Myocyte (in vitro differentiated cells): ENCODE results near the gene CARD9. TPM values are rescaled to one million over a fixed set of nuclear protein-coding genes. Genes with fewer than 3 reads are reported as not detected.

ENCODE experiments used
- DNase-seq: peaks from one replicate; pipeline ENCODE4 v3.0.0-alpha.2; 2012; ENCODE audit warnings: low read depth
- total RNA-seq: library from RNA; depleted of rRNA; stranded (reverse); fragments of >200 nt; gene quantifications from 2 replicates; pipeline ENCODE4 v1.2.3, GENCODE V29; 2014

The CARD9 gene
- total RNA-seq, 1 donor from 2014 or later = 0.91 TPM

DNA sequence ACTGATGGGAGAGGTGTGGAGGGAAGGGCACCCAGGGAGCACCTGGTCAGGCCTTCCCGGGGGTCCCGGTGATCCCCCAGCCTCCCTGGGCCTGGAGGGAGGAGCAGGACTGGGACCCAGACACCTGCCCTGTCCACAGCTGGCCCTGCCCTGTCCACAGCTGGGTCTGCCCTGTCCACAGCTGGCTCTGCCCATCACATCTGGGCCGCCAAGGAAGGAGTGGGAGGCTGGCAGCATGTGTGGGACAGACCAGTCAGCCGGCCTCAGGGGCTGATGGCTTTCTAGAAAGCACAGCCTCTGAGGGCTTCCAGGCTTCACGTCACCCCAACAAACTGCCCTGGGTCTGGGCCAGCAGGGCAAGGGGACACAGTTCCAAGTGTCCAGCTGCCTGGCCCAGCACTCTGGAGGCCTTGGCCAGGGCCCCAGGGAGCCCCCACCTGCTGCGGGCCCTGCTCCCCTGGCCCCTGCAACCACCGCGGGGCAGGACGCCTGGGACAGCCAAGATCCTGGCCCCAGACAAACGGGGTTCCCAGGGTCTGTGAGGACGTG is 22.1 kb downstream of the CARD9 start:
- peak; percentile 66 for DNase-seq

DNA sequence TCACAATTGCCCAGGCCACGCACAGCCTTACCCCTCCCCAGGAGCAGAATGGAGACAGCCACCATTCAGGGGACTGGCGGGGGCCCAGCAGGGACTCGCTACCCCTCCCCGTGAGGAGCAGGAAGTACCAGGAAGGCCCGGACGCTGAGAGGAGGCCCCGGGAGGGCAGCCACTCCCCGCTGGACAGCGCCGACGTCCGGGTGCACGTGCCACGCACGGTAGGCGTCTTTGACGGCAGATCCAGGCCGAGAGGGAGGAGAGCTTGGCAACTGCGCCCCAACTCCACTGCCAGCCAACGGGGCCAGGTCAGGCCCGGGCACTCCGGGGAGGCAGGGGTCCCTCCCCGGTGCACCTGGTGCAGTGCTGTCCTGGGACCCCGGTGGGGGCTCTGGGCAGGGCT is 23.9 kb downstream of the CARD9 start:
- no peak for DNase-seq

DNA sequence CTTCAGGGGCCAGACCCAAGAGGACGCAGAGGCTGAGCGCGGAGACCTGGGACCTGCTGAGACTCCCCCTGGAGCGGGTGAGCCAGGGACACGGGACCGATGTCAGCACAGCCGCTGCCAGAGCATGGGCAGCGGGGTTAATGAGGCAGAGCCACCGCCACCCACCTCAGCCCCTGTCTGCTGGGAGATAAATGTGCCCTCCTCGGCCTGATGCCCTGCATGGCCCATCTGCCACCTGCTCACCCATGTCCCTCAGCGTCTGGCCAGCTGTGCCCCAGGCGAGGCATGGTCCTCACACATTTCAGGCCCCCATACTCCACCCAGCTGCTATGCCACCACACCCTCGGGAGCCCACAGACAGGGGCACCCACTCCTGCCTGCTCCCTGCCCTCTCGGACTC is 24.8 kb downstream of the CARD9 start:
- DNase-seq = peak; percentile 75

DNA sequence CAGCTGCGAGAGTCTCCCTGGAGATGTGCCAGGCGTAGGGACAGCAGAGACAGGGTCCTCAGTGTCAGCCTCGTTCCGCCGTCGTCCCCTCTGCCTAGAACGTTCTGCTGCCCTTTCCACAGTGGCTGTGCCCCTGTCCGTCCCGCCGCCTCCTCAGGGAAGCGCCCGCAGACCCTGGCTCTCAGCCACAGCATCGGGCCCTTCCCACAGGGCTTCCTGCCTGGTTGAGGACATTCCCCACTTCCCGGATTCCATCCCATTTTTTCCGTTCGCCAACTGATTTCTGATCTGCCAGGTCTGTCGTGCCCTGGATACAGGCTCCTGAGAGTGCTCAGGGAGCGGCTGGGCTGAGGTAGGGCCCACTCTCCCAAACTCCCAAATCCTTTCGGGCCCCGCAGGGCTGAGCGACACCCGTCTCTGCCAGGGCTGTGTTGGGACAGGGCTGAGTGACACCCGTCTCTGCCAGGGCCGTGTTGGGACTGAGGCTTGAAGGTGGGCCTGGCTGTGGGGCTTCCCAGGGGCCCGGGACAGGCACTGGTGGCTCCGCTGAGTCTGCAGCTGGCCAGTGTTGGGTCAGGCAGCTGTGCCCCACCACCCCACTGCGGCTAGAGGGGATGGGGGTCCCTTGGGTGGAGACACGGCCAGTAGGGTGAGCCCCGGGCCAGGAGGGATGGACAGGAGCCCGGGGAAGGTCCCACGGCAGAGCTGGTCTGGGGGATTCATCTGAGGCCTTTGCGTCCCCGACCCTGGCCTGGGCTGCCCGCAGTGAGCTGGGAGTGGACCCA is 25.8 kb downstream of the CARD9 start:
- no peak for DNase-seq

DNA sequence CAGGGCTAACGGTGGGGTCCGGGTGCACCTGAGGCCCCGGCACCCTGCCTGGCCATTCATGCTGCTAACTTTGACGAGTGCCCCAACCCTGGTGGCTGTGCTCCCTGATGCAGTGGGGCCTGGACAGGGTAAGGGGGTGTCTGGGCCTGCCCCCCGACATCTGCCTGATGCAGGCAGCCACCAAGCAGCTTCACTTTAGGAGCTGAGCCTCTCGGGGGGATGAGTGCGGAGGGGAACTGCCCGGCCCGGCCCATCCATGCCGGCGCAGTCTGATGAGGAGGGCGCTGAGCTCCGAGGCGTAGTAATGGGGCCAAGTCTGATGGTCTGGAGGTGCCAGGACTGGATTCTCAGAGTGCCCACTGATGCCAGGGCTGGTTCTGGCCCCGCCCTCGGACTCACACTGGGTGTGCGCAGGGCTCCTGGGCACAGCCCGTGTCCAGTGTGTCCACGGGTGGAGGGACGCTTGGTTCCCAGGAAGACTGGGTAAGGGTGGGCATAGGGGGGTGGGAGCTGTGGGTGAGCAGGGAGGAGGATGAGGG is 26.5 kb downstream of the CARD9 start:
- no peak for DNase-seq

DNA sequence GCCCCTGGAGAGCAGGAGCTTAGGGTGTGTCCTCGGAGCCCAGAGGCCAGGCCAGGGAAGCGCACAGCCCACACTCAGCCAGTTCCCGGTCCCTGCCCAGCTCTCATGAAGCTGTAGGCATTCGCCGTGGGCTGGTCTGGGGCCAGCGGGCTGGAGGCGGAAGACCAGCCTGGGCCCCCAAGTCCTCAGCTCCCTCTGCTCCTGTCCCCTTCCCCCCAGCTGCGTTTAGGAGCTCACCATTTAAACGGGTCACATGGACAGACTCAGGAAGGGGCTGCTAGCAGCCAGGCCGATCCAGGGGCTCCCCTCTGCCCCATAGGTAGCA is 27.4 kb downstream of the CARD9 start:
- DNase-seq = no peak

DNA sequence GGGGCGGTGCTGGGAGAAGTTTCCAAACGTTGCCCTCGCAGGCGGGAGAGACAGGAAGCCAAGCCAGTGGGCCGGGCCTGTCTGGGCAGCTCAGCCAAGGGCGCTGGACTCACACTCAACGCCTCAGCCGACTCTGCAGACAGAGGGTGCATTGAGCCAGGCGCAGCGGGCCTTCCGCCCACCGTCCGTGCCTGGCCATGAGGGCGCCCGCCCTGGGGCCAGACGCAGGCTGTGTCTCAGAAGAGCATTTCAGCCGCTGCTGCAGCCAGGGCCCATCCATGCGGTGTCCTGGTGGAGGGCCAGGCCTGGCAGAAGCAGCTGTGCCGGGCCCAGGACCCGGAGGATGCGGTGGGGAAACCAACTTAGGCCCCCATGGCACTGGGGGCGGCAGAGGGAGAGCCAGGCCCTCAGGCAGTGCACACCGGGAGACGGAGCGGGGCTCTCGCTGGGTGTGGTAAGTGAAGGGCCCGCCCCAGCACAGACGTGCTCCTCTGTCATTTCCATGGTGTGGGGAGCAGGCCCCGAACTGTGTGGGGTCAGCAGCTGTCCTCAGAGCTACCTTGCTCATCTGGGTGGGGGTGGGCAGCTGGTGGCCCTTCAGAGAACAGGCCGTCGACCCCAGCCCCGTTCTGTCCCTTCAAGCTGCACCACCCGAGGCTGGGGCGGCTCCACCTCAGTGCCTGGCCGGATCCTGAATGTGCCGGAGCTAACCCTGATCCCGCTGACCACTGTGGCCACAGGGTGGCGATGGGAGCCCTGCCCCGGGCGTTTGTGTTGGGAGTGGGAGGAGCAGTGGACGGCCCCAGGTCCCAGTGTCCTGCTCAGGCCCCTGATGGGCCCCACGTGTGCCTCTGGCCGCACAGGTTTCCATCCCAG is 27.9 kb downstream of the CARD9 start:
- peak; percentile 58 for DNase-seq

DNA sequence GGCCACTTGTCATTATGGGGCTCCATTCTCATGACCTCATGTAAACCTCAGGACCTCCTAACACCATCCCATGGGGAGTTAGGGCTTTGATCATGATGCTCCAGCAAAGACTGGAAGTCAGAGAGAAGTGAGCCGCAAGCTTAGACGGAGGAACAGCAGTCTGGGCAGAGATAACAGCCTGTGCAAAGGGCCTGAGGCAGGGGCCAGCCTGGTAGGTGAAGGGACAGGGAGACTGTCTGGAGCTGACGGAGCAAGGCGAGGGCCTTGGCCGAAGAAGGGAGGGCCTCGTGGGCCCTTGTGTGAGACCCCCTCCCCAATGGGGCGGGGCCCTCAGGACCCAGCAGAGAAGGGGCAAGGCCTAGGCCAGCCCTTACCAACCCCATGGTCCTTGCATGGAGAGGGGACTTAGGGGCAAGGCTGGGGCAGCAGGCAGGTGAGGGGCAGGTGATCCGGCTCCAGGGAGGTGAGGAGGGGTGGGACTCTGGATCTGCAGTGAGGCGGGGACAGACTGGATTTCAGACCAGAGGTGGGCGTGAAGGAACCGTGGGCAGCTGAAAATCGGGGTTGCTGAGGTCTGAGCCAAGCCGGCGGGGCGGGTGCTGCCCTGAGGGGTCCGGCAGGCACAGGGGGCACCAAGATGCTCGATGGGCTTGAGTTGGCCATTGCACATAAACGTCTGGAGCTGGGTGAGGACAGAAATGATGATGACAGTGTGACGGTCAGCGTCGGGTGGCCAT is 28.8 kb downstream of the CARD9 start:
- DNase-seq = no peak

DNA sequence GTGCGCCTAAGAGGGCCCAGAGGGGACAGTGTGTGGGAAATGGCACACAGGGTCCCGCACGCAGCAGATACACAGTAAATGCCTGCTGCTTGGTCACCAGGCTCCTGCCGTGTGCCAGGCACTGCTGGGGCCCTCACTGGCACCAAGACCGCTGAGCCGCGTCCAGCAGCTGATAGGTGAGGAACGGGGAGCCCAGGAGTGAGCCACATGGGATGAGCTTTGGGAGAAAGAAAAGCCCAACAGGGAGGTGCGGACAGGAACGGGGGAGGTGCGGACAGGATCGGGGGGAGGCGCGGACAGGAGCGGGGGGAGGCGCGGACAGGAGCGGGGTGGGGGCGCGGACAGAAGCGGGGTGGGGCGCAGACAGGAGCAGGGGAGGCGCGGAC is 29.6 kb downstream of the CARD9 start:
- DNase-seq = no peak

DNA sequence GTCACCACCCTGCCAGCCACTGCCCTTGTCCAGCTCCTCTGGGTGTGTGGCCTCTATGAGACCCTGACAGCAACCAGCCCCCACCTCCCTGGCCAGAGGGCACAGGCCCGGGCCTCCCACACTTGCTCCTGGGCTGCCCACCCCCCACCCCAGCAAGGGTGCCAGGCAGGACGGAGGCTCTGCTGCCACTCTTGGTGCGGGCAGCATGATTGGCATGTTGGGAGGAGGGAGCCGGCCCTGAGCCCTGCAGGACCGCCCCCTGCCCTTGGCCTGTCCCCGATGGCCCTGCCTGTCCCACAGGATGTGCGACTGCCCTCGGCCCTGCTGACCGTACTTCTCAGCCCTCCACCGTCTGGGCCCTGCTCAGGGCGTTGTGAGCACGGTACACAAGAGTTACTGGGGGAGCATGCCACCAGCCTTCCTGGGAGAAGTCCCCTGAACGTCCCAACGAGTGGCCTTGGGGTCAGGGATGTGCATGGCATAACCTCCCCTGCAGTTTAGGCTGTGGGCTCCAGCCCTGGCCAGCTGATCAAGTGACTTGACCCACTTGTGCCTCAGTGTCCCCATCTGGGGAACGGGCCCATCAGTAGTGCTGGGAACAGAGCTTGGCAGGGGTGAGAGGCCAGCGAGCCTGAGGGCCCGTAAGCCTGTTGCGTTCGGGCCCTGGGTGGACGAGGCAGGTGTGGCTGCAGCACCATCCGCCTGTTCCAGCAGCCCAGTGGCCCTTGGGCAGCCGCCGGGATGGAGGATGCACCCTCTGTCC is 30.2 kb downstream of the CARD9 start:
- no peak for DNase-seq

DNA sequence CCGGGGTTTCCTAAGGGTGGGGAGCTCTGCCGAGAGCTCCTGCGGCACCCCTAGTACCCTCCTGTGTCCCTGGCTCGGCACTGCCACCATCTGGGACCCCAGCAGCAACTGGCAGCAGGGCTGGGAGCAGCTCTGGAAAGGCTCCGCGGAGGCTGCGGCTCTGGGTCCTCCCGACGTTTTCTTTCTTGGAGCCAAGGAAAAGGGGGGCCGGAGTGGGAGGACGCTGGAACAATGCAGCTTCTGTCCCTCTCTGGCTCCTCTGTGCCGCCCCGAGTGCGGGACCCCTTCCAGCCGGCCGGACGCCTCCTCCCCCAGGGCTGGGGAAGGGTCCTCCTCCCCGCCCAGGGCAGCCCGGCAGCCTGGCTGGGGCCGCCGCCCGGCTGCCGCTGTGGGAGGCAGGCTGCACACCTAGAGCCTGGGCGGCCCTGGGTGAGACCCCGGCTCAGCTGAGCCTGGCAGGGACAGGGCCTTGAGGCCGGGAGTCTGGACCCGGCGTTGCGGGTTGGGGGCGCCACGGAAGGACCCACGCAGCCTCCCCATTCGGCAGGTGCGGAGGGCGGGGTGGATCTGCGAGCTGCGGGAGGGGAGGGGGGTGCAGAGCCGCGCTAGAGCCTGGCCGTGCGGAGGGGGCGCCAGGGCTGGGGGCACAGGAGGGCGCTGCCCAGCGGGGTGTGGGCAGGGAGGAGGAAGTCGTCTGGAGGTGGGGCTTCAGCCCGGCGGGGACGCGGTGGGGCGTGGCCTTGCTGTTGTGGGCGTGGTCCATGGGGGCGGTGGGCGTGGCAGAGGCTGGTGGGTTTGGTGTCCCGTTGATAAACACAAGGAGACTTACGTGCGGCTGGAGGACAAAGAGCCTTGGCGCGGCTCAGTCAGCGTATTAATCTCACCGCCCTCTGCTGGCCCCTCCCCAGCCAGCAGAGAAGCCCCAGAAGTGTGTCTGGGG is 31.0 kb downstream of the CARD9 start:
- no peak for DNase-seq

DNA sequence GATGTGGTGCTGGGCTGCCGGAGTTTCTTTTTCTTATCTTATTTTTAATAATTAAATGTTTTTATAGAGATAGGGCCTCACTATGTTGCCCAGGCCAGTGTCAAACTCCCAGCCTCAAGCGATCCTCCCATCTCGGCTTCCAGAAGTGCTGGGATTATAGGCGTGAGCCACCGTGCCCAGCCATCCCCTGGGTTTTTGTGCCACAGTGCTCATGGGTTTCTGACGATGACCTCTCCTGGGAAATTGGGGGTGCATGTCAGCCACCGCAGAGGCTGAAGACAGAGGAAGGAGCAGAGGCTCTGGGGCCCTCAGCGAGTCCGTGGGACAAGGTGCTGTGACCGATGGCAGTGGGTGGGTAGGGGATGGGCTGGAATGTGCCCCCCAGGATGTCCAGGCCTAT is 31.7 kb downstream of the CARD9 start:
- no peak for DNase-seq

DNA sequence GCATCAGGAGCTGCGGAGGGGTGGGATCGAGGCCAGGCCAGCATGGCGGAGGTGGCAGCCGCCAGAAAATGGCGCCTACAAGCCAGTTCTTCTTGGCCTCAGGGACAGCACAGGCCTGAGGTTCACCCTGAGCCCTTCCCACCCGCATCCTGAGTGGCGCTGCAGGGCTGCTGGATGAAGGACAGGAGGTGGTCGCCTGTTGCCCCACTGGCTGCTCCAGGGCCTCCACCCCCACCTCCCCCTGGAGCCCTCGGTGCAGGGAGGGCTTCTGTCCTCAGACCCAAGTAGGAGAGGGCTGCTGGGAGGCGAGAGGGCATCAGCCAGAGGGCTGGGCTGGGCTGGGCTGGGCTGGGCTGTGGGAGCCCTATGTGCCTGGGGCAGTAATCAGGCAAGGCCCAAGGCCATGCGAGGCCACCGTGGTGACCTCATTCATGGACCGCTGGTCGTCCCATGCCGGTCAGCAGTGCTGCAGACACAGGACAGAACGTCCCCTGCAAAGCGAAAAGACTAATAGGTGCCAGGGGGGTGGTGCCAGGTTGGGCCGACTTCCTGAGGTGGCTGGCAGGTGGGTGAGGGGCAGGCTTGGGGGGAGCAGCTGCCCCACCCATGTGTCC is 32.3 kb downstream of the CARD9 start:
- no peak for DNase-seq

DNA sequence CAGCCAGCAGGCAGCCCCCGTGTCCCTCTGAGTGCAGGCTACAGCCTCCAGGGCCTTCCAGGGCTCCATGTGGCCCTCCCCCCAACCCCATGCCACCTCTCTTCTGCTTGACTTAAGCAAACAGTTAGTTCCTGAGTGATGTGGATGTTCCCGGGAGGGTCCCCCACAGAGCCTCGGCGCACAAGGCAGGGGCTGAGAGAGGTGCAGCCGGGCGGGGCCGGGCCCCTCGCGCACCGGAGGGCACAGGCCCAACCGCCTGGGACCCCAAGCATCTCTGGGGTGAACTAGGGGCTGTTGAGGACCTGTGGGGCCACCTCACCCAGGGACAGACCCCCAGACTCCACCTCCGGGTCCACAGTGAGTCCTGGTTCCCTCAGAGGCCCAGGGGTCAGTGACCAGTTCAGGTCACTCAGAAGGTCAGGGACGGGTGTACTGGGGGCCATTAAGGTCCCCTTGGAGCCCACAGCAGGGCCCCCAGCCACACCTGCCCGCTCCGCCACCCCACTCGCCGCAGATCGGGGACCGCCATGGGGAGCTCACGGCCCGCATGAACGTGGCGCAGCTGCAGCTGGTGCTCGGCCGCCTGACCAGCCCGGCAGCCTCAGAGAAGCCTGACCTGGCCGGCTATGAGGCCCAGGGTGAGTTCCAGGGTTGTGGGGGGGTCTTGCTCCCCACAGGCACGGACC is 33.0 kb downstream of the CARD9 start:
- no peak for DNase-seq

DNA sequence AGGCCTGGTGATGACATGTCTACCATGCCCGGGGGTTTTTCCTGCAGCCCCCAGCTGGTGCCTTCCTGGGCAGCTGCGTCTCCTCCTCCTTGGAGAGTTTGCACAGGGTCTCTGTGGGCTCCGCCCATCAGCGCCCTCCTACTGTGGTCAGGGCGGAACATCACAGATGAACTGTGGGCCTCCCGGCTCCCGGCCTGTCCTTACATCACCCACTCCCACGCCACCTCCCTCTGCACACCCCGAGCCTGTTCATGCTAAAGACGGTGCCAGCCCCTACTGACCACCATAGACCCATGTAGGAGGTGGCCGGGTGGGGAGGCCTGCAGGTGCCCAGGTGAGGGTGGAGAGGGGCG is 33.5 kb downstream of the CARD9 start:
- DNase-seq = no peak

DNA sequence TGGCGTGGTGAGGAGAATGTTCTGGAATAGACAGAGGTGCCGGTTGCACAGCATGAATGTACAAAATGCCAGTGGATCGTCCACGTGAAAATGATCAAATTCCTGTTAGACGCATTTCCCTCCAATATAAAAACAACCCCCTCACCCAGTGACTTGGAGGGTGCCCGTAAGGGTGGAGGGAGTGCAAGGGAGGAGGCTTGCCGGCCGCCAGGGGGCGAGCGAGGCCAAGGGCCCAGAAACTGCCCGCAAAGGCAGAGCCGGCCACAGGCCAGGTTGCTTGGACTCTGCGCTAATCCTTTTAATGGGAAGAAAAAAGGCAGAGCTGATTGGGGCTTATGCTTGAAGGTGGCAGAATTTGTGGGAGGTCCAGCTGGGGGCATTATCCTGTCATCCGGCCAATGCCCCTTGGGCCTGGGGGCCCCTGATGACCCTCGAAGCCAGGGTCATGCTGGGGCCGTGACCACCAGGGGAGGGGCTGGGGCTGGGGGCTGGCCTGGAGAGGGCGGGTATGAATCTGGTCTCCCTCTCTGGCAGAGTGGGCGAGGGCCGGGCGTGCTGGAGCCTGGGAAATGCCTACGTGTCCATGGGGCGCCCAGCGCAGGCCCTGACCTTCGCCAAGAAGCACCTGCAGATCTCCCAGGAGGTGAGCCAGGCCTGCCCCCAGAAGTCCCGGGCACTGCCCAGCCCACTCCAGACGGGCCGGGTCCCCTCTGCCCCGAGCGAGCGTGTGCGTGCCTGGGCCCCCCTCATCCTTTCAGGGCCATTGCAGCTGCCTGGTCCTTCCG is 34.1 kb downstream of the CARD9 start:
- DNase-seq = peak; percentile 60

DNA sequence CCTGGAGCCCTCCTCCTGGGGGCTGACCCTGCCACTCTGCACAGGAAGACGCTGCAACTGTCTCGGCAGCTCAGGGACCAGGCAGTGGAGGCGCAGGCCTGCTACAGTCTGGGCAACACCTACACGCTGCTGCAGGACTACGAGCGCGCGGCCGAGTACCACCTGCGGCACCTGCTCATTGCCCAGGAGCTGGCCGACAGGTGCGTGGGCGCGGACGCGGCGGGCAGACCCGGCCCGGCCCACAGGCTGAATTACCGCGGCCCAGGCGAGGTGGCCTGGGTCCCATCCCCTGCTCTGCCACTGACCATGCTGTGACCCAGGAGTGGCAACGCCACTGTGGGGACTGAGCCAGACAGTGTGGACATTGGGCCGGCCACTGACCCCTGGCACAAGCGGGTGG is 35.0 kb downstream of the CARD9 start:
- no peak for DNase-seq
